Ureter (tissue), 1 donor: ENCODE results near the gene NINJ1. TPM values are rescaled to one million over a fixed set of nuclear protein-coding genes. Genes with fewer than 3 reads are reported as not detected.
A peak's percentile ranks its signal among the peaks of the same experiment; 100 is the strongest.

ENCODE experiments used
- DNase-seq: peaks from one replicate; pipeline ENCODE4 v3.0.0-alpha.2; 2020; ENCODE audit warnings: low spot score
- total RNA-seq: library from RNA; stranded (reverse); gene quantifications from one replicate; pipeline ENCODE4 v1.2.4, GENCODE V29; 2023
- donor health status: DM: yes; HTN: yes; CAD: no.

NINJ1 gene
- total RNA-seq, 1 donor from 2014 or later = 32.1 TPM

GRCh38 chr9:93119703-93119952, 14.4 kb downstream of the NINJ1 start:
- no peak for DNase-seq

- peak; percentile 41 for DNase-seq
Measured at GRCh38 chr9:93118863-93119702, 15.0 kb downstream of the NINJ1 start.

- peak; percentile 37 for DNase-seq
Measured at GRCh38 chr9:93117924-93118862, 15.9 kb downstream of the NINJ1 start.

- DNase-seq = peak; percentile 29
Measured at GRCh38 chr9:93117521-93117920, 16.5 kb downstream of the NINJ1 start.

- DNase-seq = peak; percentile 87
Measured at GRCh38 chr9:93116072-93116961, 17.7 kb downstream of the NINJ1 start.

- DNase-seq = peak; percentile 42
Measured at GRCh38 chr9:93115486-93116071, 18.5 kb downstream of the NINJ1 start.

- DNase-seq = no peak
Measured at GRCh38 chr9:93114984-93115335, 19.1 kb downstream of the NINJ1 start.

- DNase-seq = peak; percentile 55
Measured at GRCh38 chr9:93114169-93114983, 19.7 kb downstream of the NINJ1 start.

GRCh38 chr9:93112864-93113389, 21.1 kb downstream of the NINJ1 start:
- DNase-seq = peak; percentile 41

- DNase-seq = peak; percentile 41
Measured at GRCh38 chr9:93112116-93112863, 21.8 kb downstream of the NINJ1 start.

- DNase-seq = peak; percentile 32
Measured at GRCh38 chr9:93111371-93112115, 22.5 kb downstream of the NINJ1 start.

GRCh38 chr9:93111001-93111370, 23.1 kb downstream of the NINJ1 start:
- peak; percentile 38 for DNase-seq

- peak; percentile 42 for DNase-seq
Measured at GRCh38 chr9:93110311-93110855, 23.7 kb downstream of the NINJ1 start.

GRCh38 chr9:93108291-93109041, 25.6 kb downstream of the NINJ1 start:
- DNase-seq = peak; percentile 44

- DNase-seq = no peak
Measured at GRCh38 chr9:93107825-93108161, 26.3 kb downstream of the NINJ1 start.

GRCh38 chr9:93107151-93107824, 26.8 kb downstream of the NINJ1 start:
- DNase-seq = peak; percentile 30

- DNase-seq = no peak
Measured at GRCh38 chr9:93105620-93106019, 28.4 kb downstream of the NINJ1 start.
